Nephron (organoid): Measurements from ENCODE around the gene FRZB.
A peak's percentile ranks its signal among the peaks of the same experiment; 100 is the strongest.

Experiments used
- H3K27ac Mint-ChIP-seq, 3 experiments: 2 replicates each; pipeline ENCODE4 v1.8.0; 2020; ENCODE audit warnings: mixed read lengths in 3 of 3, mild to moderate bottlenecking in 2 of 3, moderate library complexity in 1 of 3
- H3K27me3 Mint-ChIP-seq: 2 replicates; pipeline ENCODE4 v1.8.0; 2021; ENCODE audit warnings: low read depth, mild to moderate bottlenecking, moderate library complexity, mixed read lengths
- H3K36me3 Mint-ChIP-seq: 2 replicates; pipeline ENCODE4 v1.8.0; 2020; ENCODE audit warnings: low read depth, mixed read lengths
- H3K4me1 Mint-ChIP-seq: 2 replicates; pipeline ENCODE4 v1.8.0; 2020; ENCODE audit warnings: mixed read lengths
- H3K4me3 Mint-ChIP-seq, 3 experiments: 2 replicates each; pipeline ENCODE4 v1.8.0; 2020; ENCODE audit warnings: mild to moderate bottlenecking in 3 of 3, mixed read lengths in 3 of 3, moderate library complexity in 2 of 3
- H3K9me3 Mint-ChIP-seq: 2 replicates; pipeline ENCODE4 v1.8.0; 2020; ENCODE audit warnings: mixed read lengths
- TF ChIP-seq, protein P1 (sequence below), 3 experiments: fragments of 200-600 bp; sonication (generic); IDR thresholded peaks; one replicate each; pipeline ENCODE4 v1.5.0; 2021; ENCODE audit warnings: antibody characterized with exemption in 3 of 3; ENCODE audit not compliant: unreplicated experiment in 3 of 3

The FRZB gene

DNA sequence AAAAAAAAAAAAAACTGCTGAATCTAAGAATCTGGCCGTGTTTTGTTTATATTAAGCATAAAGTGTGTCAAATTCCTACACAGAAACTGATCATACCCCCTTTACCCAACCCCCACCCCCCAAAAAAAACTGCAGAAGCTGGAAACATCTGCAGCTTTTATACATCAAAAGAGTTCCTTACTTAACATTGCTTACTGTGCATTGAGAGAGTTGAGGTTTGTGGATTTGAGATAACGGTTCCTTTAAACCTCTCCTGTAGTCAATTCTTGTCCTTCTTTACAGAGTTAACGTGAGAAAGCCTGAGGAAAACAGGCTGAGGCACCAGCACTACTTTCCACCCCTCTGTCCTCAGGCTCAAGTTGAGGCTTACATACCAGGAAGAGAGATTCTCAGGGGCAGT is 34.5 kb downstream of the FRZB start:
- Mint-ChIP-seq H3K36me3 (peaks cover 28% of the 10 kb centered on the region), H3K9me3 (no peaks in the 10 kb centered on the region), H3K4me3 (no peak overlapping the region), H3K4me1 (peaks cover 14% of the 10 kb centered on the region), H3K27me3 (no peaks in the 10 kb centered on the region), H3K27ac (peak overlapping the region in 1 of 3 experiments; percentile 22)
- TF ChIP-seq, protein P1, sequence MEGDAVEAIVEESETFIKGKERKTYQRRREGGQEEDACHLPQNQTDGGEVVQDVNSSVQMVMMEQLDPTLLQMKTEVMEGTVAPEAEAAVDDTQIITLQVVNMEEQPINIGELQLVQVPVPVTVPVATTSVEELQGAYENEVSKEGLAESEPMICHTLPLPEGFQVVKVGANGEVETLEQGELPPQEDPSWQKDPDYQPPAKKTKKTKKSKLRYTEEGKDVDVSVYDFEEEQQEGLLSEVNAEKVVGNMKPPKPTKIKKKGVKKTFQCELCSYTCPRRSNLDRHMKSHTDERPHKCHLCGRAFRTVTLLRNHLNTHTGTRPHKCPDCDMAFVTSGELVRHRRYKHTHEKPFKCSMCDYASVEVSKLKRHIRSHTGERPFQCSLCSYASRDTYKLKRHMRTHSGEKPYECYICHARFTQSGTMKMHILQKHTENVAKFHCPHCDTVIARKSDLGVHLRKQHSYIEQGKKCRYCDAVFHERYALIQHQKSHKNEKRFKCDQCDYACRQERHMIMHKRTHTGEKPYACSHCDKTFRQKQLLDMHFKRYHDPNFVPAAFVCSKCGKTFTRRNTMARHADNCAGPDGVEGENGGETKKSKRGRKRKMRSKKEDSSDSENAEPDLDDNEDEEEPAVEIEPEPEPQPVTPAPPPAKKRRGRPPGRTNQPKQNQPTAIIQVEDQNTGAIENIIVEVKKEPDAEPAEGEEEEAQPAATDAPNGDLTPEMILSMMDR (IDR thresholded peaks at IDR 0.05; ENCODE audit: unreplicated experiment in 3 of 3) = no peak

DNA sequence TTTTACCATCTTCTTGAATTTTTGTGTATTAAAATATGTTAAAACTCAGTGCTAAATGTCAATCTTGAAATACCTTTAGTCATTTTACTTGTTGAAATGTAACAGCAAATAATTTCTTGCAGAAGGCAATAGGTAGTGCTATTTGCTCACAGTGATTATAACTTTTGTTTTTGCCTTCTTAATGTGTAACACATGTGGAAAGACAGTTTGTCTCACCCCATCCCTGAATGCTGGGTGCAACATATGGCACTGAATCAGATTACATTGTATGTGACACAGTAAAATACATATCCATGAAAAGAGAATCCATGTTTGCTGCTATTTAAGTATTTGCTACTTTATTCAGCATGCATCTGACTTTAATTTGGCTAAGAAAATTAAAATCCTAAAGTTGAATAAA is 35.3 kb downstream of the FRZB start:
- H3K9me3 Mint-ChIP-seq = no peaks in the 10 kb centered on the region
- H3K27me3 Mint-ChIP-seq = no peaks in the 10 kb centered on the region
- H3K36me3 Mint-ChIP-seq = peaks cover 28% of the 10 kb centered on the region
- H3K4me1 Mint-ChIP-seq = peaks cover 12% of the 10 kb centered on the region
- TF ChIP-seq, protein P1 (IDR thresholded peaks at IDR 0.05; ENCODE audit: unreplicated experiment in 3 of 3) = no peak
- H3K4me3 Mint-ChIP-seq = no peak overlapping the region
- H3K27ac Mint-ChIP-seq = no peak overlapping the region

DNA sequence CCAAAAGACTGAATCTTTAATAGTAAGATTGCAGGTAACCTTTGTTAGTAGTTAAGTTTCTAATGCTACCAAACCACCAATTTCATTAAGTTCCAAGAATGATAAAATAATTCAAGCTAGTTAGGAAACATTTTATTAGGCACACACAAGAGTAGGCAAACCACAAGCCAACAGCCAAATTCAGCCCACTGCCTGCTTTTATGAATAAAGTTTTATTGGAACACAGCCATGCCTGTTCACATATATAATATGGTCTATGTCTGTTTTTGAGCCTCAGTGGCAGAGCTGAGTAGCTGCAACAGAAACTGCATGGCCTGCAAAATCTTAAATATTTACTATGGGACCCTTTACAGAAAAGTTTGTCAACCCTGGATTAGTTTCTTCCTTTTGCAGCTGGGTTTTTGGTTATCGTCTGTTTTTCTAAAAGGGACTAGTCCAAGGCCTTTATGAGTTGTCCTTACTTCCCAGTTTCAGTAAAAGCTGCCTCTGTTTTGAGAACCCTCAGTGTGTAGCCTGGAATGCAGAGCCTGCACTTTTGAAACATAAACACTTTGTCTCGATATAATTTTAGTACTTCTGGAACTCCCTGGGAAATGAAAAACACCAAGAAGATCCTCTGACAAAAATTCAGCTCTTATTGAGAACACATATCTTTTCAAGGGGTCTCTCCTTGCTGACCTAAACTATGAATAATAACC is 39.1 kb downstream of the FRZB start:
- TF ChIP-seq, protein P1 (IDR thresholded peaks at IDR 0.05; ENCODE audit: unreplicated experiment in 3 of 3) = no peak
- H3K4me3 Mint-ChIP-seq = no peak overlapping the region
- peaks cover 11% of the 10 kb centered on the region for H3K4me1 Mint-ChIP-seq
- no peaks in the 10 kb centered on the region for H3K9me3 Mint-ChIP-seq
- peak overlapping the region; percentile 57 to 88 (median 62) for H3K27ac Mint-ChIP-seq
- H3K36me3 Mint-ChIP-seq = peaks cover 5% of the 10 kb centered on the region
- peaks cover 11% of the 10 kb centered on the region for H3K27me3 Mint-ChIP-seq

- TF ChIP-seq, protein P1 (IDR thresholded peaks at IDR 0.05; ENCODE audit: unreplicated experiment in 3 of 3) = no peak
- Mint-ChIP-seq H3K9me3 (no peaks in the 10 kb centered on the region), H3K4me3 (no peak overlapping the region), H3K4me1 (peaks cover 11% of the 10 kb centered on the region), H3K36me3 (no peaks in the 10 kb centered on the region), H3K27me3 (peaks cover 11% of the 10 kb centered on the region), H3K27ac (peak overlapping the region in 2 of 3 experiments; percentile 42 to 71)
These were observed 39.9 kb downstream of the FRZB start for GRCh38 chr2:182826496-182826895.

- TF ChIP-seq, protein P1 (IDR thresholded peaks at IDR 0.05; ENCODE audit: unreplicated experiment in 3 of 3) = no peak
- Mint-ChIP-seq H3K27me3 (peaks cover 11% of the 10 kb centered on the region), H3K9me3 (no peaks in the 10 kb centered on the region), H3K36me3 (no peaks in the 10 kb centered on the region), H3K27ac (peak overlapping the region in 2 of 3 experiments; percentile 50 to 71), H3K4me3 (no peak overlapping the region), H3K4me1 (peaks cover 11% of the 10 kb centered on the region)
These were observed 40.4 kb downstream of the FRZB start for GRCh38 chr2:182826064-182826463.

DNA sequence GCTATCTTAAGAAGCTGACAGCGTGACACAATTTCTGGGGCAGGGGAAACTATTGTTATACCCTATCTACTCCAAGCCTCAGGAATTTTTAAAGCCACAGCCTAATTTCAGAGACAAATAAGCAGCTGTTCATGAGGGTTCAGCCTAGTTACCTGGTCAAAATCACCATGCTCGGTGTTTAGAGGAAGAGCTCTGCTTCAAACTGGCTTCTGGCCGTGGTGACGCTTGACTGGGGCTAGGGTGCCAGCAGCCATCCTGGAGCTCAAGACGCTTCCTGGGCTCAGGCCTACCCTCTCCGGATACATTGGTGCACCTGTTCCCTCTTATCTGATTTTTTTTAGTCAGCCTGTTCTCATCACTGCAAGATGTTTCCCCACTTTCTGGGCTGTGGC is 41.7 kb downstream of the FRZB start:
- peak overlapping the region in 1 of 3 experiments; percentile 14 for H3K27ac Mint-ChIP-seq
- no peaks in the 10 kb centered on the region for H3K36me3 Mint-ChIP-seq
- TF ChIP-seq, protein P1 (IDR thresholded peaks at IDR 0.05; ENCODE audit: unreplicated experiment in 3 of 3) = no peak
- H3K9me3 Mint-ChIP-seq = no peaks in the 10 kb centered on the region
- H3K27me3 Mint-ChIP-seq = peaks cover 11% of the 10 kb centered on the region
- peaks cover 11% of the 10 kb centered on the region for H3K4me1 Mint-ChIP-seq
- no peak overlapping the region for H3K4me3 Mint-ChIP-seq
